K562 (cell line): ENCODE data around the gene NCAPG2. TPM values are rescaled to one million over a fixed set of nuclear protein-coding genes. Genes with fewer than 3 reads are reported as not detected.

Source experiments
- CCAR2 ChIP-seq: fragments of 200-400 bp; formaldehyde crosslinking; IDR thresholded peaks from 2 replicates; pipeline ENCODE4 v1.6.1; 2017; ENCODE audit warnings: mild to moderate bottlenecking, low read depth, low read length
- CEBPG ChIP-seq, 3 experiments: fragments of 200-800 bp in 1 of 3; sonication (Bioruptor generic) in 1 of 3; sonication (generic) in 1 of 3; formaldehyde crosslinking in 1 of 3; IDR thresholded peaks in 2 of 3; conservative IDR thresholded peaks in 1 of 3; 2 replicates each; pipeline versions ENCODE4 v1.6.1 to v1.8.0; 2016 to 2022; ENCODE audit warnings: missing compliant biosample characterization in 2 of 3, missing genetic modification characterization in 2 of 3, mild to moderate bottlenecking in 1 of 3, missing genetic modification reagents in 1 of 3
- ELF4 ChIP-seq: fragments of 450-650 bp; formaldehyde crosslinking; IDR thresholded peaks from 2 replicates; pipeline ENCODE4 v1.4.0; 2022; ENCODE audit warnings: missing genetic modification characterization
- HNRNPUL1 ChIP-seq: fragments of 200-400 bp; formaldehyde crosslinking; IDR thresholded peaks from 2 replicates; pipeline ENCODE4 v1.6.1; 2017; ENCODE audit warnings: low read length
- L3MBTL2 ChIP-seq: fragments of 450-650 bp; IDR thresholded peaks from 2 replicates; pipeline ENCODE4 v1.6.1; 2016; ENCODE audit warnings: mild to moderate bottlenecking, moderate library complexity
- LCOR ChIP-seq: sonication (generic); formaldehyde crosslinking; IDR thresholded peaks from 2 replicates; pipeline ENCODE4 v1.8.0; 2022; ENCODE audit warnings: mild to moderate bottlenecking, missing genetic modification reagents
- SUPT5H ChIP-seq: fragments of 450-650 bp; IDR thresholded peaks from 2 replicates; pipeline ENCODE4 v1.6.1; 2016
- TFE3 ChIP-seq: fragments of 450-650 bp; formaldehyde crosslinking; IDR thresholded peaks from 2 replicates; pipeline ENCODE4 v1.4.0; 2020; ENCODE audit warnings: mild to moderate bottlenecking, mixed read lengths
- THRB ChIP-seq: fragments of 450-650 bp; formaldehyde crosslinking; conservative IDR thresholded peaks from 2 replicates; pipeline ENCODE4 v1.4.0; 2022; ENCODE audit warnings: mild to moderate bottlenecking, missing genetic modification characterization
- ZHX1 ChIP-seq: fragments of 150-350 bp; conservative IDR thresholded peaks from 2 replicates; pipeline ENCODE4 v1.6.1; 2014; ENCODE audit warnings: low read length
- ZZZ3 ChIP-seq: fragments of 450-650 bp; IDR thresholded peaks from 2 replicates; pipeline ENCODE4 v1.6.1; 2016; ENCODE audit warnings: antibody characterized with exemption, mild to moderate bottlenecking, moderate library complexity
- polyA plus RNA-seq, 8 experiments: library from polyadenylated mRNA; depleted of rRNA in 4 of 8; stranded (reverse) in 5 of 8; unstranded in 3 of 8; fragments of >200 nt; fragmentation: Nextera tagmentation in 2 of 8; fragmentation: Illumina TruSeq in 1 of 8; extraction: Ambion mirVana in 2 of 8; extraction: Trizol in 1 of 8; gene quantifications; 2 replicates each; pipeline versions ENCODE4 v1.2.1 to v1.2.3, GENCODE V29; 2011 to 2014; ENCODE audit warnings: inconsistent platforms in 1 of 8, missing spikeins in 1 of 8
- total RNA-seq, 7 experiments: library from RNA; depleted of rRNA in 6 of 7; stranded (reverse); fragments of >200 nt in 6 of 7; fragmentation: Illumina TruSeq in 2 of 7; extraction: Trizol in 2 of 7; gene quantifications; 2 replicates each; pipeline versions ENCODE4 v1.2.1 to v1.2.3, GENCODE V29; 2011 to 2021; ENCODE audit warnings: low replicate concordance in 1 of 7
- TF ChIP-seq, protein P1 (sequence below): sonication (generic); formaldehyde crosslinking; IDR thresholded peaks from 2 replicates; pipeline ENCODE4 v1.9.0; 2022; ENCODE audit warnings: mild to moderate bottlenecking, missing genetic modification reagents
- TF ChIP-seq, protein P2 (sequence below): fragments of 450-650 bp; formaldehyde crosslinking; IDR thresholded peaks from 2 replicates; pipeline ENCODE4 v1.4.0; 2020; ENCODE audit warnings: mild to moderate bottlenecking
- TF ChIP-seq, protein P3 (sequence below): conservative IDR thresholded peaks from 2 replicates; pipeline ENCODE4 v1.6.1; 2011; ENCODE audit warnings: low read depth, mild to moderate bottlenecking, low read length; ENCODE audit not compliant: control insufficient read depth

The NCAPG2 gene
- total and polyA plus RNA-seq, 9 of the 15 experiments (the other 6 are each of a cell fraction or from before 2014, with no cell fraction given): 21.5 to 127 (median 86.1) TPM

- TF ChIP-seq CEBPG (CRISPR knock-in tag; IDR thresholded peaks at IDR 0.05) (peak; percentile 80; the same call in 1 of the 2 replicates), CEBPG (tag; conservative IDR thresholded peaks at IDR 0.05 in 1 of 2, IDR thresholded peaks at IDR 0.05 in 1 of 2) (peak in 1 of 2 experiments; percentile 54; a peak in 1 of 4 replicates), TFE3 (no peak), LCOR (CRISPR knock-in tag) (peak; percentile 81), SUPT5H (no peak), THRB (CRISPR knock-in tag) (no peak), CCAR2 (no peak), ELF4 (0 out of 2 replicates have a peak, but pooled peaks have one; percentile 23), ZHX1 (no peak), ZZZ3 (no peak), L3MBTL2 (peak; percentile 36; the same call in 1 of the 2 replicates), HNRNPUL1 (no peak)
- TF ChIP-seq, protein P1, sequence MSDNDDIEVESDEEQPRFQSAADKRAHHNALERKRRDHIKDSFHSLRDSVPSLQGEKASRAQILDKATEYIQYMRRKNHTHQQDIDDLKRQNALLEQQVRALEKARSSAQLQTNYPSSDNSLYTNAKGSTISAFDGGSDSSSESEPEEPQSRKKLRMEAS (CRISPR knock-in tag): peak; percentile 94
- TF ChIP-seq, protein P2, sequence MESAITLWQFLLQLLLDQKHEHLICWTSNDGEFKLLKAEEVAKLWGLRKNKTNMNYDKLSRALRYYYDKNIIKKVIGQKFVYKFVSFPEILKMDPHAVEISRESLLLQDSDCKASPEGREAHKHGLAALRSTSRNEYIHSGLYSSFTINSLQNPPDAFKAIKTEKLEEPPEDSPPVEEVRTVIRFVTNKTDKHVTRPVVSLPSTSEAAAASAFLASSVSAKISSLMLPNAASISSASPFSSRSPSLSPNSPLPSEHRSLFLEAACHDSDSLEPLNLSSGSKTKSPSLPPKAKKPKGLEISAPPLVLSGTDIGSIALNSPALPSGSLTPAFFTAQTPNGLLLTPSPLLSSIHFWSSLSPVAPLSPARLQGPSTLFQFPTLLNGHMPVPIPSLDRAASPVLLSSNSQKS (CRISPR knock-in tag): no peak
- TF ChIP-seq, protein P3, sequence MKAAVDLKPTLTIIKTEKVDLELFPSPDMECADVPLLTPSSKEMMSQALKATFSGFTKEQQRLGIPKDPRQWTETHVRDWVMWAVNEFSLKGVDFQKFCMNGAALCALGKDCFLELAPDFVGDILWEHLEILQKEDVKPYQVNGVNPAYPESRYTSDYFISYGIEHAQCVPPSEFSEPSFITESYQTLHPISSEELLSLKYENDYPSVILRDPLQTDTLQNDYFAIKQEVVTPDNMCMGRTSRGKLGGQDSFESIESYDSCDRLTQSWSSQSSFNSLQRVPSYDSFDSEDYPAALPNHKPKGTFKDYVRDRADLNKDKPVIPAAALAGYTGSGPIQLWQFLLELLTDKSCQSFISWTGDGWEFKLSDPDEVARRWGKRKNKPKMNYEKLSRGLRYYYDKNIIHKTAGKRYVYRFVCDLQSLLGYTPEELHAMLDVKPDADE: no peak
These were observed 35.5 kb upstream of the NCAPG2 start (continued) for GRCh38 chr7:158740013-158740656.
